Gastroesophageal sphincter (tissue), 3 donors: ENCODE results near the gene PF4V1.

Experiments used
- CTCF ChIP-seq, 4 experiments: fragments of 200-600 bp in 2 of 4; fragments of 450-650 bp in 2 of 4; sonication (generic) in 1 of 4; IDR thresholded peaks; one replicate each; pipeline ENCODE4 v1.5.1; 2017 to 2019; ENCODE audit warnings: antibody characterized with exemption in 4 of 4, mild to moderate bottlenecking in 2 of 4, moderate library complexity in 2 of 4
- EP300 ChIP-seq: sonication (generic); formaldehyde crosslinking; IDR thresholded peaks from one replicate; pipeline ENCODE4 v1.6.1; 2017; ENCODE audit warnings: antibody characterized with exemption, mild to moderate bottlenecking
- POLR2A ChIP-seq, 2 donors: fragments of 450-650 bp; IDR thresholded peaks; one replicate each; pipeline ENCODE4 v1.6.1; 2017; ENCODE audit warnings: antibody characterized with exemption in 2 of 2, mild to moderate bottlenecking in 2 of 2, moderate library complexity in 1 of 2
- POLR2AphosphoS5 ChIP-seq: sonication (generic); formaldehyde crosslinking; IDR thresholded peaks from one replicate; pipeline ENCODE4 v1.6.1; 2017; ENCODE audit warnings: antibody characterized with exemption

- TF ChIP-seq CTCF (IDR thresholded peaks at IDR 0.05), result no peak
- TF ChIP-seq POLR2A (IDR thresholded peaks at IDR 0.05), result no peak
- TF ChIP-seq POLR2AphosphoS5, result no peak
- no peak for TF ChIP-seq EP300
Measured at GRCh38 chr4:73875401-73875800, 22.3 kb downstream of the PF4V1 start.
